MV-4-11 (cell line): ENCODE measurements around the gene STEAP1.
"Not testable (repeated sequence)": the region's sequence is repeated elsewhere in the genome, so short reads cannot be mapped to it uniquely, and the experiment has no call there.

ENCODE experiments used
- DNase-seq: peaks from one replicate; lab custom pipeline; 2025; lab: John Stamatoyannopoulos, UW

STEAP1 gene

DNA sequence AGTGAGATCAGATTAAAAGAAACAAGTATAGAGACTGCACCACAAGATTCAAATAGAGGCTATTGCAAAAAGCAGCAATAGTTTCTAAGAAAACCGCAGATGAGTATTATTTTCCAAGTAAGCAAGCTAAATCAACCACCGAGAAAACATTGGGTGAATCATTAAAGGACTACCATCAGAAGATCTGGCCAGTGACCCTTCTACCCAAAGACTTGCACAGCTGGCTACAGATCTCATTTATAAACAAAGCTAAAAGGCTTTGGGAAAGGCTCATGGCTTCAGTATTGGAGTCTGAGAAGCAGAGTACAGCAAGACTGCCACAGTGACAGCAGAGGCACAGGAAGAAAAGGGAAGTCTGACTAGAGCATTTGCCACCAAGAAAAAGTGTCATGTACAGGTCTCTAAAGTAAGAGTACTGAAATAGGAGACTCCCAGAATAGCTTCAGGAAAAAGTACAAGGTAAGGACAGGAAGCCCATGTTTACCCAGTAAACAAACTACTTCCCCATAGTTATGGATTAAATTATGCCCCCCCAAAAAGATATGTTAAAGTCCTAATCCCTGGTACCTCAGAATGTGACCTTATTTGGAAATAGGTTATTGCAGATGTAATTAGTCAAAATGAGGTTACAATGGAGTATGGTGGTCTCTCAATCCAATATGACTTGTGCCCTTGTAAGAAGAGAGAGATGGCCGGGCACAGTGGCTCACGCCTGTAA lies 19.0 kb downstream of the STEAP1 start:
- DNase-seq: peak; percentile 21

DNA sequence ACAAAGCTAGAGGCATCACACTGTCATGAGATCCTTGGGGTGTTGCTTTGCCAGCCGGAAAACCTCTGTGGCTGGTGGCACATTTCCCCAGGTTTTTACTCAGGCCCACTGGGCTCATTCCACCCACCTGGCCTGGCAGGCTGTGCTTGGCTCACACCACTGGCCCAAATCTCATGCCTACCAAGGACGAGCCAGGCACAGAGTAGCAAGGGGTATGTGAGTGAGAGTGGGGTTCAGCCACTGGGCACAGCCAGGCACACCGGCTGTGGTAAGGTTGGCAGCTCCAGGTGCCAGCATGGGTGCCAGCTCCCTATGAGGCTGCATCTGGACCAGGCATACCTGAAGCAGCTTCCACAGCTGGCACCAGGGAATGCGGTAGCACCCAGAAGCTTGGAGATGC lies 21.4 kb downstream of the STEAP1 start:
- DNase-seq: no peak

DNA sequence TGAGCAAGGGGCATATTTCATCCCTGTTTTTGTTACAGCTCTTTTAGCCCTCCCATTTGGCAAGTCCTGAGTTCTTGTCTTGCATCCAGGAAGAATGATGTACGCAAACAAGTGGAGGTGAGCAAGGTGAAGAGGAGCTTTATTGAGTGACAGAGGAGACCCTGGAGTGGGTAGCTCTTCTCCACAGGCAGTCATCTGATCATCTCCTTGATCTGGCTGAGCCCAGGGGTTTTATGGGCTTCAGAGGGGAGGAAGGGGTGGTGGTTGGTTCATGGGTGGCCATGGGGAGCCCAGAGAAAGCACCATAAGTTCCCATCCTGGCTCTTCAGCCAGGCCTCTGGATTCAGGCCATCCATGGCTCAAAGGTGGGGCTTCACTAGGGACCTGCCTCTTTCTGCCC lies 21.9 kb downstream of the STEAP1 start:
- DNase-seq: no peak

DNA sequence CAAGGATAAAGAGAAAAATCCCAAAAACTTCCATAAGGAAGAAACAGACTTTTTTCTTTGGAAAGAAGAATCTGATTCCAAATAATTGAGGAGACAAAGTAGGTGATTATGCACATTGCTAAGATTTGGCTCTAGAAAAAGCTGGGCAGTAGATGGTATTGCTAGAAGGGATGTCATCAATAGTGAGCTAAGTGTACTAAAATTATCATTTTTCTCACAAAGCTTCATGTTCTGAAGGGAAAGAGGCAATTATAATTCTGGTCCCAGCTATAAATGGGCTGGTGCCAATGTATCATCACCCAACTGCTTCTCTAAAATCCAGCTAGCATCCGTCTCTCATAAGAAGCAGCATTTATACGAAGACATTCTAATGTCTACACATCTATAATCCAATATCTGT lies 23.9 kb downstream of the STEAP1 start:
- no peak for DNase-seq

DNA sequence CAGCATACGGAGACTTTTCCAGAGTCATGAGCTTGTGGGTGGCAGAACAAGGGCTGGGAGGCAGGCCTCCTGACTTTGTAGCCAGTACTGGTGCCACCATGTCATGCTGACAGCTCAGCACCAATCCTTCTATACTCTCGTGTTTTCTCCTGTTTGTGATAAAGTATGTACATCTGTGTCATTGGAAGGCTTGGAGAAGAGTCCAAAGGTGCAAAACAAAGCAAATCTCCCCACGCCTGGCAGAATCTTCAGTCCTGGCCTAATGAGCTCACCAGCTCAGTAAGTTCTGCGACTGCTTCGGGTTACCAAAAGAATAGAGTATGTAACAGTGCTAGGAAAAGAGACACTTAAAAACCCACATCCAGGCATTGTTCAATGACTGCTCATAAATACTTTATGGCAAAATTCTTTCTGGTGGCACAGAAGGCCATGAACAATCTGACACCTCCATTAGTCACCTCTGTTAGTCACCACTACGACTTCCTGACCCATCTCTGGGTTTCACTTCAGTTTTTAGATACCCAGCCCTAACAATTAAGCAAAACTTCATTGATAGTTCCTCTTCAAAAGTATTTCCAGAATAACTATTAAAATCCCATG lies 24.5 kb downstream of the STEAP1 start:
- DNase-seq: peak; percentile 93

DNA sequence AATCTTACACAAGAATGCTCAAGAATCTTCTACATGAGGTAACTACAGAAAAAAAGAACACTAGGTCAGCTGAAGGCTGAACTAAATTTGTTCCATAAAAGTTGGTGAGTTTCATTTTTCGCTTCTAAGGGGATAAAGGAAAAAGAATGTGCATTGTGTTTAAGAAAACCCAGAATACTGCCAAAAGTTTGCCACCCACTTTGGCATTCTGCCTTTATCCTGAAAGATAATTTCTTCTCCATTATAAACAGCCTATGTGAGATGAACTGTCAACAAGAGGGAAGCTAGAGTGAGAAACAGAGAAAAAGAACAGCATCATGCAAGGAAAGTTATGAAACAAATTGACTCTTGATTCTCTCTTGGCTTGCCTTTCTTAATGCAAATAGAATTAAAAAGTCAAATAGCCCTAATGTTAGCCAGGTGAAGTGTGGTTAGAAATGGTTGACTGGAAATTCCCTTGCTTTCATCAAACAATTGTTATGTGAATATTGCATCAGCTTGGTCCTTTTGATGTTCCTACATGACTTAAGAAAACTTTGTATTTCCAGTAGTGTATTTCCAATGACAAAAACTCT lies 25.8 kb downstream of the STEAP1 start:
- DNase-seq: no peak

DNA sequence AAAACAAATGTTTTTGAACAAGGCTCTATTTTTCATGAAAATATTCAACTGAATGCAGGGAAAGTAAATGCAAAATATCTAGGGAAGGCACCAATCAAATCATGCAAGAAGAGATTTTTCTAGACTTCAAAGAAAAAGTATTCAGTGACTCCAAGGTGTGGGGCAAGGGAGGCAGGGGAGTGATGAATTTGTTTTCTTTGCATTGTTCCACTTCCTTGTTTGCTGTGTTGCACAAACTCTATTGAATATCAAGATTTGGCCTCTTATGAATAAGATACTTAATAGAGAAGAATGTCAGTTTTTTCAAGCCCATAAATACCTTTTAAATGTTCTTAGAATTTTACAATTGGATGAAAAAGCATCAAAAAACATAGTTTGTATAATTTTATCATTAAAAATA lies 26.4 kb downstream of the STEAP1 start:
- no peak for DNase-seq

DNA sequence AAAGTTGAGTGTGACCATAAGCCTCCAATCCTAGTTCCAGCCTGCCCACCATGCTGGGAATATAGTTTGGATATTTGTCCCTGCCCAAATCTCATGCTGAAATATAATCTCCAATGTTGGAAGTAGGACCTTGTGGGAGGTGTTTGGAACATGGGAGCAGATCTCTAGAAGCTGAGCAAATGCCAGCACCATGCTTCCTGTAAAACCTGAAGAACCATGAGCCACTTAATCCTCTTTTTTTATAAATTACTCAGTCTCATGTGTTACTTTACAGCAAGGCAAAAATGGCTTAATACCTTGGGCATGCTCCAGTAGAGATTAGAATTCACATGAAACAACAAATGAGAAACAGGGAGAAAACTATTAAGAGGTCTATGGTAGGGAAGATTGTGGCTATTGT lies 27.2 kb downstream of the STEAP1 start:
- DNase-seq: no peak

DNA sequence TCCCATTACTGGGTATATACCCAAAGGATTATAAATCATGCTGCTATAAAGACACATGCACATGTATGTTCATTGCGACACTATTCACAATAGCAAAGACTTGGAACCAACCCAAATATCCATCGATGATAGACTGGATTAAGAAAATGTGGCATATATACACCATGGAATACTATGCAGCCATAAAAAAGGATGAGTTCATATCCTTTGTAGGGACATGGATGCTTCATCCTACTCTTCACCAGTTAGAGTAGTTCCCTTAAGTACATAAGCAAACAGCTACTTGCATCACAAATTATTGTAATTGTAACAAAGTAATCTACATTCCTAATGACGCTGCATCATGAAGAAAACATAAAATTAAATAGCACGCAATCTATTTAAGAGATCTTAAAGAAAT lies 32.0 kb downstream of the STEAP1 start:
- DNase-seq: not testable (repeated sequence)

DNA sequence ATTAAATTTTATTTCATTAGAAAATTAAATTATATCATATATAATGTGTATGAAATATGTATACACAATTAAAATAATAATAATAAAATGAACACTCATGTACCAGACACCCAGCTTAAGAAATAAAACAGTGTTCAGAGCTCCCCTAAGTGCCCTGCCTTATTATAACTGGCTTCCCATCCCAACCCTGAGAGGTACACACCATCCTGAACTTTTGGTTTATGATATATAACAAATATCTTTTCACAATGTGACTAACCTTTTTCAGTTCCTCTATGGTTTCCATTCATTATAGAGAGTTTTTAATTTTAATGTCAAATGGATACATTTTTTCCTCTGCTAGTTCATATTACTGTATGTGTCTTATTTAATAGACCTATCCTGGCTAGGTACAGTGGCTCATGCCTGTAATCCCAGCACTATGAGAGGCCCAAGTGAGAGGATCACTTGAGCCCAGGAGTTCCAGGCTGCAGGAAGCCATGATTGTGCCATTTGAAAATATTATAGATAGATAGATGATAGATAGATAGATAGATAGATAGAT lies 33.3 kb downstream of the STEAP1 start:
- DNase-seq: no peak

DNA sequence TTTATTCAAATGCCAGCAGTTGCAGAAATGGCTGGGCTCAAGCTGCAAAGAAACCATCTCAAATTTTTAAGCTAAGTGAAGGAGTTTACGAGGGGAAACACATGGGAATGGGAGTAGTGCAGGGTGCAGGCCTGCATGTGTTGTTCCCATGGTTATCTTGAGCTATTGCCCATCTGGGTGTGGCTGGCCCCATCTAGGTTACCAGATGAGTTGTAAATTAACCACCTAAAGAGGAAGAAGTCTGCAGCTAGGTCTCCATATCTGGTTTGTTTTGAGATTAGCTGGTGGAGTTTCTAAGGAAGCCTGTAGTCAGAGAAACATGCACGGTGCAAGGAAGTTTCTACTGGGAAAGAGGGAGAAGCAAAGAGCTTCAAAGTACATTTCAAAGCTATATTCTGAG lies 34.0 kb downstream of the STEAP1 start:
- DNase-seq: peak; percentile 65

DNA sequence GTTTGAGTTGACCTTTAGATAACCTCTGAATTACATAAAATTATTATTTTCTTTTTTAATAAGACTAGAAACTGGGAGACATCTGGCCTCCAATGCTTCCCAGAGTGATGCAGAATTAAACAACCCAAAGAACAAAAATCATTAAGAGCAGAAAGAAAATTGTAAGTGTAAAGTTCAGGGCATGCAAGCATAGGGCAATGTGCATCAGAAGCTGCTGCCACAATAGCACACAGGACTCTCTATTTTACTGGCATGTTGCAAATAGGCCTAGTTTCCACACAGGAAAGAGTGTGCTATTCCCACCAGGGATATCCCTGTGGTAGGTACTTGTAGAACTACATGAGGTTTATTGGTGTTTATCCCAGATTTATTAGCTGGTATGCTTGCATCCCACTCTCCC lies 36.7 kb downstream of the STEAP1 start:
- no peak for DNase-seq

DNA sequence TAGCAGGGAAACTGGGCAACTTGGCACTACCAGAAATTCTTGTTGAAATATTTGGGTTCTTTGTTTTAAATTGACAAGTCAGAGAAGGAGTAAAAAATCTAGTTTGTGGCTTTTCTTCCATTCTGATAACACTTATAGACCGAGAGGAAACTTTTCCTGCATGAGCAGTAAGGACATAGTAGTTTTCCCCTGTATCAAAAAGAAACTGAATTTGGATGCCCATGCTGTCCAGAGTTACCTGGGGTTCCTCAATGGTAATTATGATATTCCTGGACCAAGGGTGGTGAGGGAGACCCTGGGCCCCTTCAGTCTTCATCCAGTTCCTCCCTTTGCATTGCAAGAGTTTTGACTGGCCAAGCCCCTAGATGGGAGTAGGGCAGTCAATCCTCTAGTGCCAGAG lies 37.4 kb downstream of the STEAP1 start:
- DNase-seq: no peak

DNA sequence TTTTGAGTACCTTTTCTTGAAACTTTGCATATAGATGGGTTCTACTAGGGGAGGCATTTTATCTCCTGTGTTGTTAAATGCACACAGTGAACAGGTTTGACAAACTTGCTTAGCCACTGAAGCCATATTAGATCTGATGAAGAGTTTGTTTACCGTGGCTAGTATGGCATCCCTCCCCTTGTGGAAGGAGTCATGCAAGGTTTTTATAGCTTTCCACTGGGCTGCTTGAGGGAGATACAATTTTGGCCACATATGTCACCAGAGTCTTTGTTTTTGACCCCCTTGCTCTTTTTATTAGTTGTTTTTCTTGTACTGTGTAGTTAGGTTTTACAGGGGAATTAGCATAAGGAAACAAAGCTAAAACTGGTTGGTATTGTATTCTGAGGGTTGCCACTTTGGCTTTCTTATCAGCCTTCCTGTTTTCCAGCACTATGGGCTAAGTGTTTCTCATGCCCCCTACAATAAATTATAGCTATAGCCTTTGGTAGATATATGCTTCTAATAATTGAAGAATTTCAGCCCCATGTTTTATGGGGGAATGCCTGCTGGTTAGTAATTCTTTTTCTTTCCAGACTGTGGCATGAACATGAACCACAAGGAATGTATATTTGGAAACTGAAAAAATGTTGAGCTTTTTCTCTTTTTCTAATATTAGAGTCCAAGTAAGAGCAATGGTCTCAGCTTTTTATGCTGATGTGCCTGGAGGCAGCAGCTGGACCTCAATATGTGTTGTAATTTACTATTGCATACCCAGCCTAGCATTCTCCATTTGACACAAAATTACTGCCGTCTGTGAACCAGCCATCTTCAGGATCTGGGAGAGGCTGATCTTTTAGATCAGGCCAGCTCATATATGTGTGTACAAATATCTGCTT lies 38.8 kb downstream of the STEAP1 start:
- DNase-seq: no peak

DNA sequence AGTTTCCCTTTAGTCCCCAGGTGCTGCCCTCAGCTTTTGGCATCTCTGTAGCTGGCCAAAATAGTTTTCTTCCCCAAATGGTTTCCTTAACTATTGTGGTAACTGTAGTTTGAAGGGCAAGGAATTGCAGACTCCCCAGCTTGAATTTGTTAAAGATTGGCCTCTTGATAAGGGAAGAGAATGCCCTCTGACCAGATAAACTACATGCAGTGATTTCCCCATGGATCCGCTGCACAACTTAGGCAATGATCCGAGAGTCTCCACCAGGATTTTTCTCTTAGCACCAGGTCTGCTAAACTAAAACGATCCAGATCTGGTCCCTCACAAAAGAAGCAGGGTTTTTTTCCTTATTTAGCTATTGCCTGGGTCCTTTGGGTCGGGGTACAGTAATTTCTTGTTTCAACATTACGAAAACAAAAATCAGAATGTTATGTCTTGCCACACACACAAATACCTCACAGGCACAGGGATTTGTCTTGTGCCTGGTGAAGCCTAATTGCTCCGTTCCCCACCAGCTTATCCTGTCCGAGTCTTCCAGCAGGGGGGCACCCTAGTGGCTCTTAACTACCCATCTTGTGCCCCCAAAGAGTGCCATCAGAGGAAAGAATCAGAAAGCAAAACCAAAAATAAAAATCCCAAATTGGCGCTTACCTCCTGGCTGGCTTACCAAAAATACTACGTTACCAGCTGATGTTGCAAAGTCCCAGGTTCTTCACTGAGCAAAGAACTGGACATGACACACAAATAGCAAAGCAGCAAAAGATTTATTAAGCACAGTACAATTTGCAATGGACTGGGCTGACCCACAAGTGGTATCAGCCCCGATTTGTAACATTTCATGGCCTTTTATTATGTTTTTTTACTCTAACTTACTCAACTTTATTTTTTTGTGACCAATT lies 40.9 kb downstream of the STEAP1 start:
- DNase-seq: no peak

DNA sequence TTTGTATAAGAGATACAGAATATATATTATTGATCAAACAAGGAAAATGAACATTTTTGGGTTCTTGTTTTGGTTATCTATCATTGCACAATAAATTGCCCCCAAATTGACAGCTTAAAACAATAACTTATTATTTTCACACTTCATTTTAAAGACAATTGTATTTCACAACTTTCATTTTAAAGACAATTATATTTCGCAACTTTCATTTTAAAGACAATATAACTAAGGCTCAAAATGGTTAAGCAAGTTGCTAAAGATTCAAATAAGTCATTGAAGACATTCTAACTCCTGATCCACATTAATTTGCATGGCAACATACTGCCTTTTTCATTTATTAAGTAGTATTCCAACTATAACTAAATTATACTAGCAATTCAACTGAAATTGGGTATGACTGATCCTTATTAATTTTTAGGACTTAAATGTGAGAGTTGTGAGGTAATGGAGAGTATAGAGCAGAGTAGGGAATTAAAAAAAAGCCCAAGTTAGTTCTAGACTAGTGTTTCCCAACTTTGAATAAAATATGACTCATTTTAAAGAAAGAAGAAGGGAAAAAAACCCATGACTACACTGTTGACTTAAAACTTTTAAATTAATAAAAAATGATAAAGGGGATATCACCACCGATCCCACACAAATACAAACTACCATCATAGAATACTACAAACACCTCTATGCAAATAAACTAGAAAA lies 47.4 kb downstream of the STEAP1 start:
- DNase-seq: no peak

DNA sequence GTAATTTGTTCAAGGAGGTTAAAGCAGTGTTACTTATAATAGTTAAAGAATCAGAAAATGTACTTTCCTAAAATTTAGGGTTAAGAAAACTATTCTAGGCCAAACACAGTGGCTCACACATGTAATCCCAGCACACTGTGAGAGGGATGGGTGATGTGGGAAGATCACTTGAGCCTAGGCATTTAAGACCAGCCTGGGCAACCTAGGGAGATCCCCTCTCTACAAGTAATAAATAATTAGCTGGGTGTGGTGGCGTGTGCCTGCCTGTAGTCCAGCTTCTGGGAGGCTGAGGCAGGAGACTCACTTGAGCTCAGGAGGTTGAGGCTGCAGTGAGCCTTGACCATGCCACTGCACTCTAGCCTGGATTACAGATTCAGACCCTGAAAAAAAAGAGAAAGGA lies 53.7 kb downstream of the STEAP1 start:
- no peak for DNase-seq

DNA sequence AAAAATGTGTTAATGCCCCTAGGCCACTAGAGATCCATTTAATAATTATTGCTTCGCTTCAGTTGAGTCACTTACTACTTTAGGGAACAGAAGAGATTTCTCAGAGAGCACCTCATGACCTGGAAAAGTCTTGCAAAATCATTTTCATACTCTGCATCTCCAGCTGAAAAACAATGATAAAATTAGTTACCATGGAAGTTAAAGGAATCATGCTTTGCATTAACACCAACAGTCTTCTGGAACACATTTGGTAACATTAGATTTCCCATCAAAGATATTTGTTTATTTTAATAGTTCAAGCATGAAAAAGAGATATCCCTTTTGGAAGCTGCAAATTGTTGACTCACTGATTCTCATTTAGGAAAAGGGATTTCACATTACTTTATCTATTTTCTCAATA lies 55.5 kb downstream of the STEAP1 start:
- DNase-seq: no peak

DNA sequence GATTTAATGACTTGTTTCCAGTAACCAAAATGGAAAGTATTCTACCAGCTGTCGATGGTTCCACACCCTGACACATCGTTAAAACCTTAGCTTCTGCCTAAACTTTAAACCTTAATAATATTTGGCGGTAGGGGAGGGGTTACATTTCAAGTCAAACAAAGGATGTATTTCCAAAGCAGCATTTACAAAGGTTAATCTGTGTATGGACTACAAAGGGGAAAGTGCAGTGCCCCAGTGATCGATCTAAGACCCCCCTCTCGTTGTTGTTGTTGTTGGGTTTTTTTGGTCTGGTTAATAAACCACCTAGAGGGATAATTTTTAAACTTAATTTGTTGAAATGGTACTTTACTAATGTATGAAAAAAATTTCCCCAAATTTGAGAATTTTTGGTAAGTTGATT lies 56.2 kb downstream of the STEAP1 start:
- DNase-seq: no peak

DNA sequence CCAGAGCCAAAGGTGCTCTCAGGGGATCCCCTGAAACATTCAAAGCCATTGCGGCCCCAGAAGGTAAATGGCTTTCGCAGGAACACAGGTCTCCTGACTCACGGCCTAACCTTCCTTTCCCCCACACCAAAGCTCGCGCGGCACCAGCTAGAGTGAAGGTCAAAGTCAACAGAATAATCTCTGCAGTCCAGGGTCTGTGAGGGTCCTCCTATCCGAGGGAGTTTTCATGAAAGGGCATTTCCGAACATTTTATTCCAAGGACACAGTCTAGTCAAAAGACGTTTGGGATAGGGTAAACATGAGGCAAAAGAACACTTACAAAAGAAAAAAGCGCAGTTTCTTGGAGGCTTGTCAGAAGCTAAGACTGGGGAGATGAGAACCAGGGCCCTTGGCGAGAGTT lies 56.7 kb downstream of the STEAP1 start:
- no peak for DNase-seq
